ENCODE data around the gene TNFRSF8.

The TNFRSF8 gene

DNA sequence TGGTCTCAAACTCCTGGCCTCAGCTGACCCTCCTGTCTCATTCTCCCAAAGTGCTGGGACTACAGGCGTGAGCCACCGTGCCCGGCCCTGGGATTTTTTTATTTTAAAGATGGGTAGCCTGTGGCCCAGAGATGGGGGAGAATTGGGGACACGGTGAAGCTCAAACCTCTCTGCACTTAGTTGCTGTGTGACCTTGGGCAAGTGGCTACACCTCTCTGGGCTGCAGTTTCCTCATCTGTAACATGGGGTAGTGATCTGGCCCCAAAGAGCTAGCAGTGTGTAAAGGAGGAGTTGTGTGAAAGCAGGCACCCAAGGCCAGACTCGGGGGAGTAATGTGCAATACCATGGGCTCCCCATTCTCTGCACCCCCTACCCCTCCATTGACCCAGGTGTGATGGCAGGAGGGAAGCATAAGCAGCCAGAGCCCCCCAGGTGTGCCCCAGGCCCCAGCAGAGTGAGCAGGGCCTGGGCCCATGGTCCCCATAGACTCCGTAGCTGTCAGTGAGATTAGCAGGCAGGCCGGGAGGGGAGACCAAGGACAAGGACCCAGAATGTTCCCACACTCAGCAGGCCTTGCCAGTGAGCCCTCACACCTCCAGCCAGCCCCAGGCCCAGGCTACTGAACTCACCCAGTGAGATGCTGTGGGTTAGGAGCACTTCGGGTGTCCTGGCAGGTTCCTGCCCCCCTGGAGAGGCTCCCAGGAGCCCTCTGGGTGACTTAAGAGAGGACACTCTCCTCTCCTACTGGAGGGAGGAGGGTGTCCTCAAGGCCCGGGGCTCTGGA, 17.9 kb downstream of the TNFRSF8 start:
- TF ChIP-seq, protein P1, sequence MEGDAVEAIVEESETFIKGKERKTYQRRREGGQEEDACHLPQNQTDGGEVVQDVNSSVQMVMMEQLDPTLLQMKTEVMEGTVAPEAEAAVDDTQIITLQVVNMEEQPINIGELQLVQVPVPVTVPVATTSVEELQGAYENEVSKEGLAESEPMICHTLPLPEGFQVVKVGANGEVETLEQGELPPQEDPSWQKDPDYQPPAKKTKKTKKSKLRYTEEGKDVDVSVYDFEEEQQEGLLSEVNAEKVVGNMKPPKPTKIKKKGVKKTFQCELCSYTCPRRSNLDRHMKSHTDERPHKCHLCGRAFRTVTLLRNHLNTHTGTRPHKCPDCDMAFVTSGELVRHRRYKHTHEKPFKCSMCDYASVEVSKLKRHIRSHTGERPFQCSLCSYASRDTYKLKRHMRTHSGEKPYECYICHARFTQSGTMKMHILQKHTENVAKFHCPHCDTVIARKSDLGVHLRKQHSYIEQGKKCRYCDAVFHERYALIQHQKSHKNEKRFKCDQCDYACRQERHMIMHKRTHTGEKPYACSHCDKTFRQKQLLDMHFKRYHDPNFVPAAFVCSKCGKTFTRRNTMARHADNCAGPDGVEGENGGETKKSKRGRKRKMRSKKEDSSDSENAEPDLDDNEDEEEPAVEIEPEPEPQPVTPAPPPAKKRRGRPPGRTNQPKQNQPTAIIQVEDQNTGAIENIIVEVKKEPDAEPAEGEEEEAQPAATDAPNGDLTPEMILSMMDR (IDR thresholded peaks at IDR 0.05; ENCODE audit: insufficient read depth, low read length, poor library complexity, severe bottlenecking), result no peak
- no peak for TF ChIP-seq EZH2phosphoT487 (conservative IDR thresholded peaks at IDR 0.05; ENCODE audit: low read length)
- no peak overlapping the region for H3K27ac ChIP-seq (ENCODE audit: low read depth, low read length)

DNA sequence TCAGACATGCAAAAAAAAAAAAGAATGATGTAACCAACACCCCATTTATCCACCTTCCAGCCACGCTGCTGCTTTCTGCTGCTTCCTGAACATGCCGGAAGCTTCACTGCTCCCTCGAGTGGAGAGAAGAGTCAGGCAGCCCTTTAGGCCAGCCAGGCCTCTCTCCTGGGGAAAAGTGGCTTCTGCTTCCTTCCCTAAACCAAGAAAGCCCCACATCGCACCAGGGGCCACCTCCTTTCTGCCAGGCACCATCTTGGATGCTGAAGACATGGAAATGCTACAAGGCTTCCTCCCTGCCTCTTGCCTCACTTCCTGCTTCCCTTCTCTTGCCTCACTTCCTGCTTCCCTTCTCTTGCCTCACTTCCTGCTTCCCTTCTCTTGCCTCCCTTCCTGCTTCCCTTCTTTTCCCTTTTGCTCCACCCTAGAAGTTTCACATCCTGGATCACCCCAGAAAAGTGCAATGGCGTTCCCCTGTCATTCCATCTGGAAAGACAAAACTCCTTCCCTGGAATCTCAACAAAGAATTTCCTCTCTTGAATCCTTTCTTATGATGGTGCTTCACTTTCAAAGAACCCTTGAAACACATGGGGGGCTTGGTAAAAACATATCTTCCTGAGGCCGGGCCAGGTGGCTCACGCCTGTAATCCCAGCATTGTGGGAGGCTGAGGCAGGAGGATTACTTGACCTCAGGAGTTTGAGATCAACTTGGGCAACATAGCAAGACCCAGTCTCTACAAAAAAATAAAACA, 18.7 kb downstream of the TNFRSF8 start:
- H3K27ac ChIP-seq (ENCODE audit: low read depth, low read length), result no peak overlapping the region
- H3K9ac ChIP-seq (ENCODE audit: low read length), result no peak overlapping the region
- peak overlapping the region; percentile 52 for H2AFZ ChIP-seq (ENCODE audit: low read depth, low read length, severe bottlenecking)
- H3K9me2 ChIP-seq (replicated peaks; ENCODE audit: insufficient read depth, low read length), result no peaks in the 10 kb centered on the region
- no peak overlapping the region for H3K4me3 ChIP-seq (ENCODE audit: insufficient read depth, low read length, poor library complexity, severe bottlenecking)
- no peaks in the 10 kb centered on the region for H3F3A ChIP-seq (ENCODE audit: insufficient read depth)
- TF ChIP-seq EZH2phosphoT487 (conservative IDR thresholded peaks at IDR 0.05; ENCODE audit: low read length), result no peak
- TF ChIP-seq, protein P1 (IDR thresholded peaks at IDR 0.05; ENCODE audit: insufficient read depth, low read length, poor library complexity, severe bottlenecking), result no peak
- no peak overlapping the region for H3K4me2 ChIP-seq (ENCODE audit: low read depth, low read length, poor library complexity, severe bottlenecking)
- no peaks in the 10 kb centered on the region for H4K20me1 ChIP-seq (ENCODE audit: low read depth, low read length)
- no peaks in the 10 kb centered on the region for H3K9me3 ChIP-seq (ENCODE audit: insufficient read depth, low read length)
- H3K36me3 ChIP-seq (ENCODE audit: low read length), result no peaks in the 10 kb centered on the region
- H3K79me2 ChIP-seq (ENCODE audit: insufficient read depth, low read length), result no peaks in the 10 kb centered on the region
- no peaks in the 10 kb centered on the region for H3K27me3 ChIP-seq (ENCODE audit: low read length)

More for the DNA sequence above, 17.9 kb downstream of the TNFRSF8 start:
- Histone ChIP-seq H2AFZ (ENCODE audit: low read depth, low read length, severe bottlenecking) (peak overlapping the region; percentile 52), H3K9me3 (ENCODE audit: insufficient read depth, low read length) (no peaks in the 10 kb centered on the region), H4K20me1 (ENCODE audit: low read depth, low read length) (no peaks in the 10 kb centered on the region), H3K4me3 (ENCODE audit: insufficient read depth, low read length, poor library complexity, severe bottlenecking) (no peak overlapping the region), H3K36me3 (ENCODE audit: low read length) (no peaks in the 10 kb centered on the region), H3K9ac (ENCODE audit: low read length) (no peak overlapping the region), H3K9me2 (replicated peaks; ENCODE audit: insufficient read depth, low read length) (no peaks in the 10 kb centered on the region), H3K4me2 (ENCODE audit: low read depth, low read length, poor library complexity, severe bottlenecking) (no peak overlapping the region), H3K27me3 (ENCODE audit: low read length) (no peaks in the 10 kb centered on the region), H3K79me2 (ENCODE audit: insufficient read depth, low read length) (no peaks in the 10 kb centered on the region), H3F3A (ENCODE audit: insufficient read depth) (no peaks in the 10 kb centered on the region)

DNA sequence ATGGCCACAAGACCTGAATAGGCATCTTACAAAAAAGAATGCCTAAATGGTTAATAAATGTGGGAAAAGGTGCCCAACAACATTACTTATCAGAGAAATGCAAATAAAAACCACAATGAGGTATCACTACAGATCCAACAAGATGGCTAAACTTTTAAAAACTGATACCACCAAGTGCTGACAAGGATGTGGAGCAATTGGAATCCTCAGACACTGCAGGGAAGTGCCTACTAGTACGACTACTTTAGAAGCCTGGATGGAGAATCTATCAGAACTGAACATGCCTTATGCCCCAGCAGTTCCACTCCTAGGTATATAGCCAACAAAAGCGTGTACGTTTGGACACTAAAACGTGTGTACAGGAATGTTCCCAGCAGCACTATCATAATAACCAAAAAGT, 19.9 kb downstream of the TNFRSF8 start:
- H2AFZ ChIP-seq (ENCODE audit: low read depth, low read length, severe bottlenecking), result no peak overlapping the region
- no peak overlapping the region for H3K4me2 ChIP-seq (ENCODE audit: low read depth, low read length, poor library complexity, severe bottlenecking)
- H3K79me2 ChIP-seq (ENCODE audit: insufficient read depth, low read length), result no peaks in the 10 kb centered on the region
- no peaks in the 10 kb centered on the region for H3F3A ChIP-seq (ENCODE audit: insufficient read depth)
- no peaks in the 10 kb centered on the region for H4K20me1 ChIP-seq (ENCODE audit: low read depth, low read length)
- H3K9ac ChIP-seq (ENCODE audit: low read length), result no peak overlapping the region
- H3K9me3 ChIP-seq (ENCODE audit: insufficient read depth, low read length), result no peaks in the 10 kb centered on the region
- no peak overlapping the region for H3K4me3 ChIP-seq (ENCODE audit: insufficient read depth, low read length, poor library complexity, severe bottlenecking)
- H3K9me2 ChIP-seq (replicated peaks; ENCODE audit: insufficient read depth, low read length), result no peaks in the 10 kb centered on the region
- H3K27ac ChIP-seq (ENCODE audit: low read depth, low read length), result no peak overlapping the region
- no peaks in the 10 kb centered on the region for H3K36me3 ChIP-seq (ENCODE audit: low read length)
- TF ChIP-seq, protein P1 (IDR thresholded peaks at IDR 0.05; ENCODE audit: insufficient read depth, low read length, poor library complexity, severe bottlenecking), result no peak
- TF ChIP-seq EZH2phosphoT487 (conservative IDR thresholded peaks at IDR 0.05; ENCODE audit: low read length), result no peak
- no peaks in the 10 kb centered on the region for H3K27me3 ChIP-seq (ENCODE audit: low read length)

Data from SU-DHL-6 (cell line).